GM21576 (cell line): Measurements from ENCODE around the gene LSMEM2.

Experiments used
- ATAC-seq: cut with Tn5 transposase; IDR thresholded peaks from one replicate; pipeline ENCODE4 v1.9.1; 2021; ENCODE audit warnings: mild to moderate bottlenecking, moderate library complexity; ENCODE audit not compliant: unreplicated experiment

LSMEM2 gene

GRCh38 chr3:50320853-50321335 lies 42.0 kb downstream of the LSMEM2 start:
- ATAC-seq: peak; percentile 37

- ATAC-seq: peak; percentile 61
These were observed 42.6 kb downstream of the LSMEM2 start for GRCh38 chr3:50321336-50322114.

- no peak for ATAC-seq
These were observed 43.2 kb downstream of the LSMEM2 start for GRCh38 chr3:50322115-50322385.

- no peak for ATAC-seq
These were observed 43.7 kb downstream of the LSMEM2 start, which contains the start of gene HYAL2 for GRCh38 chr3:50322386-50323091. Gene HYAL2, minus strand, starts transcription at chr3:50322745. Its CDS starts 2,256 bp downstream, at chr3:50320489.

GRCh38 chr3:50323092-50323600 lies 44.3 kb downstream of the LSMEM2 start:
- ATAC-seq: no peak

- no peak for ATAC-seq
These were observed 44.8 kb downstream of the LSMEM2 start for GRCh38 chr3:50323614-50324199.

- ATAC-seq: no peak
These were observed 45.6 kb downstream of the LSMEM2 start for GRCh38 chr3:50324351-50325112.

- ATAC-seq: no peak
These were observed 46.2 kb downstream of the LSMEM2 start for GRCh38 chr3:50325113-50325480.

GRCh38 chr3:50325497-50326181 lies 46.8 kb downstream of the LSMEM2 start:
- no peak for ATAC-seq

GRCh38 chr3:50326182-50326541 lies 47.3 kb downstream of the LSMEM2 start:
- no peak for ATAC-seq

- ATAC-seq: no peak
These were observed 48.2 kb downstream of the LSMEM2 start for GRCh38 chr3:50327129-50327528.

GRCh38 chr3:50327943-50328691 lies 49.2 kb downstream of the LSMEM2 start, which contains the start of gene TUSC2:
Gene TUSC2, minus strand, starts transcription at chr3:50328223. Its CDS starts 124 bp downstream, at chr3:50328099.
- peak; percentile 86 for ATAC-seq

GRCh38 chr3:50330330-50330729 lies 51.4 kb downstream of the LSMEM2 start:
- no peak for ATAC-seq

GRCh38 chr3:50331364-50331907 lies 52.5 kb downstream of the LSMEM2 start:
- no peak for ATAC-seq

GRCh38 chr3:50333744-50334328 lies 54.9 kb downstream of the LSMEM2 start:
- no peak for ATAC-seq

- ATAC-seq: no peak
These were observed 55.6 kb downstream of the LSMEM2 start for GRCh38 chr3:50334339-50335075.

GRCh38 chr3:50336452-50337174 lies 57.7 kb downstream of the LSMEM2 start:
- peak; percentile 21 for ATAC-seq
